HG03457 (cell line): Measurements from ENCODE around the gene S1PR5.

ENCODE experiments used
- ATAC-seq: cut with Tn5 transposase; IDR thresholded peaks from one replicate; pipeline ENCODE4 v1.9.1; 2021; ENCODE audit warnings: moderate number of reproducible peaks; ENCODE audit not compliant: unreplicated experiment

Gene S1PR5

GRCh38 chr19:10473192-10473591, 44.1 kb downstream of the S1PR5 start:
- ATAC-seq: no peak

GRCh38 chr19:10471909-10472308, 45.3 kb downstream of the S1PR5 start:
- no peak for ATAC-seq

- ATAC-seq: no peak
Measured at GRCh38 chr19:10468133-10468532, 49.1 kb downstream of the S1PR5 start.

- no peak for ATAC-seq
Measured at GRCh38 chr19:10467104-10467706, 50.0 kb downstream of the S1PR5 start.

- no peak for ATAC-seq
Measured at GRCh38 chr19:10464456-10464855, 52.8 kb downstream of the S1PR5 start.
